HepG2 (cell line): ENCODE measurements around the gene HES3. TPM values are rescaled to one million over a fixed set of nuclear protein-coding genes. Genes with fewer than 3 reads are reported as not detected.

Experiments used
- MIER2 ChIP-seq: IDR thresholded peaks from 2 replicates; pipeline ENCODE4 v1.6.1; 2016; ENCODE audit warnings: missing biosample characterization, missing genetic modification reagents
- MTF1 ChIP-seq: sonication (generic); formaldehyde crosslinking; IDR thresholded peaks from 2 replicates; pipeline ENCODE4 v1.5.0; 2020; ENCODE audit warnings: missing genetic modification reagents
- NFAT5 ChIP-seq: sonication (generic); formaldehyde crosslinking; IDR thresholded peaks from 2 replicates; pipeline ENCODE4 v1.4.0; 2020; ENCODE audit warnings: missing genetic modification reagents
- NKX3-1 ChIP-seq: sonication (generic); formaldehyde crosslinking; IDR thresholded peaks from 2 replicates; pipeline ENCODE4 v1.5.0; 2020; ENCODE audit warnings: missing genetic modification reagents
- PATZ1 ChIP-seq: sonication (generic); formaldehyde crosslinking; IDR thresholded peaks from 2 replicates; pipeline ENCODE4 v1.4.0; 2020; ENCODE audit warnings: missing genetic modification reagents
- TFDP2 ChIP-seq: sonication (generic); formaldehyde crosslinking; IDR thresholded peaks from 2 replicates; pipeline ENCODE4 v1.4.0; 2020; ENCODE audit warnings: missing genetic modification reagents
- ZBTB33 ChIP-seq: sonication (generic); formaldehyde crosslinking; IDR thresholded peaks from 2 replicates; pipeline ENCODE4 v1.4.0; 2020; ENCODE audit warnings: missing genetic modification reagents
- ZGPAT ChIP-seq: IDR thresholded peaks from 2 replicates; pipeline ENCODE4 v1.6.1; 2016; ENCODE audit warnings: mild to moderate bottlenecking
- ZNF12 ChIP-seq: sonication (generic); formaldehyde crosslinking; IDR thresholded peaks from 2 replicates; pipeline ENCODE4 v1.5.0; 2020; ENCODE audit warnings: missing genetic modification reagents
- ZNF710 ChIP-seq: sonication (generic); formaldehyde crosslinking; IDR thresholded peaks from 2 replicates; pipeline ENCODE4 v1.5.0; 2020; ENCODE audit warnings: mild to moderate bottlenecking, missing genetic modification reagents, borderline replicate concordance
- polyA plus RNA-seq, 8 experiments: library from polyadenylated mRNA; depleted of rRNA in 3 of 8; stranded (reverse) in 7 of 8; unstranded in 1 of 8; fragments of >200 nt; fragmentation: Illumina TruSeq in 4 of 8; extraction: Trizol in 4 of 8; gene quantifications; 2 replicates each; pipeline versions ENCODE4 v1.2.1 to v1.2.3, GENCODE V29; 2011 to 2016; ENCODE audit warnings: low read depth in 4 of 8, missing spikeins in 1 of 8, mixed read lengths in 1 of 8; ENCODE audit not compliant: insufficient read depth in 1 of 8
- total RNA-seq, 5 experiments: library from RNA; depleted of rRNA; stranded (reverse); fragments of >200 nt; fragmentation: Illumina TruSeq; extraction: Trizol; gene quantifications; 2 replicates each; pipeline ENCODE4 v1.2.3, GENCODE V29; 2016; ENCODE audit warnings: low read depth in 1 of 5

HES3 gene
- total and polyA plus RNA-seq, 2 of the 13 experiments (the other 11 are each of a cell fraction or from before 2014, with no cell fraction given), result not detected

- TF ChIP-seq NFAT5 (CRISPR knock-in tag) (no peak), ZBTB33 (CRISPR knock-in tag) (0 out of 2 replicates have a peak, but pooled peaks have one; percentile 12), ZNF710 (CRISPR knock-in tag) (no peak), PATZ1 (CRISPR knock-in tag) (peak; percentile 61), TFDP2 (CRISPR knock-in tag) (0 out of 2 replicates have a peak, but pooled peaks have one; percentile 22), ZGPAT (CRISPR knock-in tag) (0 out of 2 replicates have a peak, but pooled peaks have one; percentile 26), MTF1 (CRISPR knock-in tag) (no peak), ZNF12 (CRISPR knock-in tag) (no peak), NKX3-1 (CRISPR knock-in tag) (no peak), MIER2 (CRISPR knock-in tag) (peak; percentile 80)
These were observed 2.8 kb downstream of the HES3 start (continued) for GRCh38 chr1:6246497-6247467.
